T-helper 1 cell (primary cell): ENCODE data around the gene PCDH12.

Experiments used
- DNase-seq, 5 donors: peaks; one replicate each; pipeline ENCODE4 v3.0.0-alpha.2; 2012 to 2020

Gene PCDH12

DNA sequence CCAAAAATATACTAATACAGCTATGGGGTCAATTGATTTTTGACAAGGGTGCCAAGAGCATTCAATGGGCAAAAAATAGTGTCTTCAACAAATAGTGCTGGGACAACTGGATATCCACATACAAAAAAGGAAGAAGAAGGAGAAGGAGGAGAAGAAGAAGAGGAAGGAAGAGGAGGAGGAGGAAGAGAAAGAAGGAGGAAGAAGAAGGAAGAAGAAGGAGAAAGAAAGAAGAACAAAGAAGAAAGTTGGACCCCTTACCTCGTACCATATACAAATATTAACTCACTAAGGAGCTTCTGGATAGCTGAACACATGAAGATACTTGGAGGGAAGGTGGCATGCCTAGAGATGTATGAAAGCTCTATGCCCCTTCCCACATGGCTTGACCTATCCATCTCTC is 51.5 kb downstream of the PCDH12 start:
- DNase-seq: no peak

DNA sequence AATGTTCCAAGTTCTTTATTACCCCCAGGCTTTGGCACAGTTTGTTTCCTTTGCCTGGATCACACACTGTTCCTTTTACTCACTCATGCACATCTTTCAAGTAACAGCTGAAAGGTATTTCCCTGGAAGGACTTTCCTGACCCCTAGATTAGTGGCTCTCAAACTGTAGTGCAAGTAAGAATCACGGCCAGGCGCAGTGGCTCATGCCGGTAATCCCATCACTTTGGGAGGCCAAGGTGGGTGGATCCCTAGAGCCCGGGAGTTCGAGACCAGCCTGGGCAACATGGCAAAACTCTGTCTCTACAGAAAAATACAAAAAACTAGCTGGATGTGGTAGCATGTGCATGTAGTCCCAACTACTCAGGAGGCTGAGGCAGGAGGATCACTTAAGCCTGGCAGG is 53.5 kb downstream of the PCDH12 start:
- DNase-seq: no peak

DNA sequence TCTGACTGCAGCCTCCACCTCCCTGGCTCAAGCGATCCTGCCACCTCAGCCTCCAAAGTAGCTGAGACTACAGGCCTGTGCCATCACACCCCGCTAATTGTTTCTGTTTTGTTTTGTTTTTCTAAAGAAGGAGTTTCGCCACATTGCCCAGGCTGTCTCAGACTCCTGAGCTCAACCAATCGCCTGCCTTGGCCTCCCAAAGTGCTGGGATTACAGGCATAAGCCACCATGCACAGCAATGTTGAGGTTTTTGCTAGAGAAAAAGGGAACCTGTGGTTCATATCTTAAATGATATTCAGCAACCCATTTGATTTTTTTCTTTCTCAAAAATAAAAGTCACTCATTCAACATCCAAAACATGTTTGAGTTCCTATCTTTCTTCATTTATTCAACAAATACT is 54.7 kb downstream of the PCDH12 start:
- DNase-seq: no peak

DNA sequence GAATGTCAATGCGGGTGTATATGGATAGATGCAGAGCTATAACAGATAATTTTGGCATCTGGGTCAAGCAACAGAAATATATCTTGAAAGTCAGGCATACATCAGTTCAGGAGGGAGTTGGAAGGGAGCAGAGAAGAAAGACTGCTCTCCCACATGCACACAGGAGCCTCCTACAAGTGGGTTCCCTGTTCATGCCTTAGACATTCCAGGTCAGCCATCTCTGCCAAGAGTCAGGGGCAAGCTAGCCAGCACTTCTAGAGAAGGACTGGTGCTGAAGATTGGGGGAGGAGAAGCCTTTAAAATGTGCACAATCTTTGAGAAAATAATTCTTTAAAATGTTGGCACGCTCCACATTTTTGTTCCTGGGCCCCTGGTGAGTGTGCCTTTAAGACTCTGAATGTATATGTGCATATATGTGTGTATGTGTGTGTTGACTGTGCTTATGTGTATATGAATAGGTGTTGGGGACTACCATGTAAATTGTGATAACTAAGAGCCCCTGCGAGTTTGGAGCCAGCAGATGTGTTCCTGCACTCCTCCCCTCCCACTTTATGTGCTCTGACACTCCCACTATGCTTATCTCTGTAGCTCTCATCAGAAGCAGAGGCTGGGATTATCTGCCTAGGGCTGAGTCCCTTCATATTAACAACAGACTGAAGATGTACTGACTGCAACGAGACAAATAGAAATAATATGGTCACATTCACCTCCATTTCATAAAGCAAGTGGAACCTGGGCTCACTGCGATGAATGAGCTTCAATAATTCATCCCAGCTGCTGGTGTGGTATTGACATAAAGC is 55.8 kb downstream of the PCDH12 start:
- DNase-seq: no peak

DNA sequence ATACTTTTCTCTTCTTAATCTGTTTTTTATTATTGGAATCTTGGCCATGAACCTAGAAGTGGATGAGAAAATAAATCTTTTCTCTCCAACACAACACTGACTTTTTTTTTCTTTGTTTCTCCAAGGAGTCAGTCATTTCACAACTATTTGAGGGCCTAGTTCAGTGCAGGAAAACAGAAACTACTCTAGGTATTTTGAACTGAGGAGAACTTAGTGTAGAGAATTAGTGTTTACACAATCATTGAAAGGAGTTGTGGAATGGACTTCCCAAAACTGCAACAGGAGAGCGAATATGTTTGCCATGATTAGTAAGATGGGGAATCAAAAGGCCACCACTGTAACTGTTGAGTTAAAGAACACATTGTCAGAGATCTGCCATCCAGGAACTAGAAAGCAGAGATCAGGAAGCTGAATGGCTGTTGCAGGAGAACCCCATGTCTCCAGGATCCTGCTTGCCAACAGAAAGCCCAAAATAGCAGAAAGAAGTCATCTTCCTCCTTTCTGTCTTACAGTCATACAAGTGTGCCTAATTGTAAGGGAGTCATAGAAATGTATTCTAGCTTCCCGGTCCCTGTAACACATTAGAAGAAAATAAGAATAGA is 59.5 kb downstream of the PCDH12 start:
- no peak for DNase-seq

DNA sequence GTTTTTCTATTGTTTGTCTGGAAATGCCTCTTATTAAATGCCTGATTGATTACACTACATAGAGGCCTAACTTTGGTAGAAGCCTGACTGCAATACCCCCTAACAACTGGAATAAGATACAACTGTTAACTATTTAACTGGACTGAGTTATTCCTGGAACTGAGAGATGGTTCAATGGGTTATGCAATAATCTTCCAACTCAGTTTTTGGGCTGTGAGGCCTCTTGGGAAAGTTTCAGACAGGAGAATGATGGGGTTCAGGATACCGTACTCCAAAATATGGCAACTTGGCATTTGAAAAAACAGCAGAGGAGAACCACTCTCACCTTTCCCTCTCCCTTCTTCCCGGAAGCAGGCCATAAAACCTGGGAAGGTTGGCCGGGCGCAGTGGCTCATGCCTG is 60.6 kb downstream of the PCDH12 start:
- no peak for DNase-seq
